Measurements from ENCODE around the gene RSPH1.

RSPH1 gene

DNA sequence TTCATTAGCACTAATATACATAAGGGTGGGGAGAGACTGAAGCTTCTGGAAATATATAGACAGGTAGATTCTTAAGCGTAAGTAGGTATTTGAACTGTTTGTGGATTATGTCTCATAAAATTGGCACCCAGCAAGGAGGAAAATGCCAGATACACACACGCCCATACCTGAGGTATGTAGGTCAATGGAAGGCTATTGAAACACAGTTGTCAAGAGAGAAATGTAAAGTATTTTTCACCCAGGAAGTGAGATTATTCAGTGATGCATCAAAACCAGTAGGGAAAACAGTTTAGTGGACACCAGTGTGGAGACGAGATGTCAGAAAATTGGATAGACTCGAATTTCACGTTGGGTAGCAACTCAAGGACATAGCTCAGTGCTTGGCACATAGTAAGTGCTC is 4.7 kb upstream of the RSPH1 start:
- no peak overlapping the region for H3K9ac ChIP-seq (ENCODE audit: insufficient read length, low read depth)
- H3K4me1 ChIP-seq (ENCODE audit: insufficient read depth, insufficient read length): peaks cover 4% of the 10 kb centered on the region
- no peaks in the 10 kb centered on the region for H3K9me3 ChIP-seq (ENCODE audit: insufficient read depth, low read length)
- peaks cover 31% of the 10 kb centered on the region for H3K27me3 ChIP-seq (ENCODE audit: insufficient read depth, insufficient read length)
- H3K36me3 ChIP-seq (ENCODE audit: insufficient read depth, insufficient read length, low read length): no peaks in the 10 kb centered on the region
- TF ChIP-seq YY1 (IDR thresholded peaks at IDR 0.05; ENCODE audit: insufficient read depth, insufficient read length) (no peak), ZNF274 (IDR thresholded peaks at IDR 0.05; ENCODE audit: low read depth, low read length) (no peak), SUZ12 (IDR thresholded peaks at IDR 0.05; ENCODE audit: extremely low read depth, insufficient read depth, insufficient read length) (no peak)
- no peak overlapping the region for H3K4me3 ChIP-seq (ENCODE audit: insufficient read length, low read depth)
- DNase-seq (ENCODE audit: low read depth, low spot score): no peak

DNA sequence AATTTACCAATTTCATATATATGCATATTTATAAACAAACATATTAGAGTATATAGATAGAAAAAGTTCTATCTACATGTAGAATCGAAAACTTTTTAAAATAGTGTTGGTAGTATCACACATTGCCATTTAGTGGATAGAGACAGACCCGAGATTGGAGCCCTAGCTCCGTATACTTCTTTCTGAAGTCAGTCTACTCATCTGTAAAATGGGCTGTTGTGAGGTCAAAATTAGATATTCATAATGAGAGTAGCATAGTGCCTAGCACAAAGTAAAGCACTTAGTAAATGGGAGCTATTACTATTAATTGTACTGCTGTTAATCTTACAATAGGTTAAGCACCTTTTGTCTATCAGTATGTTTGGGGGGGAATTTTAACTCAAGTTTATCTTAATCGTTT is 4.2 kb upstream of the RSPH1 start:
- no peaks in the 10 kb centered on the region for H3K9me3 ChIP-seq (ENCODE audit: insufficient read depth, low read length)
- H3K36me3 ChIP-seq (ENCODE audit: insufficient read depth, insufficient read length, low read length): no peaks in the 10 kb centered on the region
- peaks cover 5% of the 10 kb centered on the region for H3K4me1 ChIP-seq (ENCODE audit: insufficient read depth, insufficient read length)
- DNase-seq (ENCODE audit: low read depth, low spot score): no peak
- no peak overlapping the region for H3K9ac ChIP-seq (ENCODE audit: insufficient read length, low read depth)
- H3K27me3 ChIP-seq (ENCODE audit: insufficient read depth, insufficient read length): peaks cover 36% of the 10 kb centered on the region
- TF ChIP-seq SUZ12 (IDR thresholded peaks at IDR 0.05; ENCODE audit: extremely low read depth, insufficient read depth, insufficient read length): no peak
- TF ChIP-seq ZNF274 (IDR thresholded peaks at IDR 0.05; ENCODE audit: low read depth, low read length): no peak
- no peak for TF ChIP-seq YY1 (IDR thresholded peaks at IDR 0.05; ENCODE audit: insufficient read depth, insufficient read length)
- no peak overlapping the region for H3K4me3 ChIP-seq (ENCODE audit: insufficient read length, low read depth)

DNA sequence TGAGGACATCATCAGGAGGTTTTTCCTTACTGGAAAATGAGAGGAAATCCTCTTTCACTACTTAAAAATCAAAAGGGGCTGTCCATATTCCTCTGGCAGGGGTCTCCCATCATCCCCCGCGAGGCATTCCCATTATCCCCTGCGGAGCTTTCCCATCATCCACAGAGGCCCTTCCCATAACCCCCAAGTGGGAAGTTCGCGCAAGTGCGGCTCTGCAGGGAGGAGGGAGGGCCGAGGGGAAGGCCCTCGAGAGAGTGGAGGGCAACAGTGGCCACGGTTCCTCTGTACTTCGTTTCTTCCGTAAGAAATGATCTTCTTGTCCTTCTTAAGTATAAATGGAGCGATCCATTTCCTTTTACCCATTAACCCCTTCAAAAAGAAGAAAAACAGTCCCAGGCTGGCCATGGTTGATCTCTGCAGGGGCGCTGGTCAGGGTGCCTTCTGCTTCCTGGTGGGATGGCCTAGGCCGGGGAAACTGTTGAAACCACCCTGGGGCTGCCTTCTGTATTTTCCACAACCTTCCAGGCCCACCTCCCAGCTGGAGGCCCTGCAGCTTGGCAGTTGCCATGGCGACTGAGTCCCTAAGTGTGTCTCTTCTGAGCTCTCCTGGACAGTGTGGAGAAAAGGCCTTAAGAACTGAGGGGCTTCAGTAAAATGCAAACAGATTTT is 3.6 kb upstream of the RSPH1 start:
- Histone ChIP-seq H3K4me1 (ENCODE audit: insufficient read depth, insufficient read length) (peaks cover 5% of the 10 kb centered on the region), H3K36me3 (ENCODE audit: insufficient read depth, insufficient read length, low read length) (no peaks in the 10 kb centered on the region), H3K4me3 (ENCODE audit: insufficient read length, low read depth) (no peak overlapping the region), H3K9ac (ENCODE audit: insufficient read length, low read depth) (no peak overlapping the region), H3K9me3 (ENCODE audit: insufficient read depth, low read length) (no peaks in the 10 kb centered on the region), H3K27me3 (ENCODE audit: insufficient read depth, insufficient read length) (peaks cover 41% of the 10 kb centered on the region)
- DNase-seq (ENCODE audit: low read depth, low spot score): no peak
- TF ChIP-seq ZNF274 (IDR thresholded peaks at IDR 0.05; ENCODE audit: low read depth, low read length): no peak
- no peak for TF ChIP-seq YY1 (IDR thresholded peaks at IDR 0.05; ENCODE audit: insufficient read depth, insufficient read length)
- no peak for TF ChIP-seq SUZ12 (IDR thresholded peaks at IDR 0.05; ENCODE audit: extremely low read depth, insufficient read depth, insufficient read length)

DNA sequence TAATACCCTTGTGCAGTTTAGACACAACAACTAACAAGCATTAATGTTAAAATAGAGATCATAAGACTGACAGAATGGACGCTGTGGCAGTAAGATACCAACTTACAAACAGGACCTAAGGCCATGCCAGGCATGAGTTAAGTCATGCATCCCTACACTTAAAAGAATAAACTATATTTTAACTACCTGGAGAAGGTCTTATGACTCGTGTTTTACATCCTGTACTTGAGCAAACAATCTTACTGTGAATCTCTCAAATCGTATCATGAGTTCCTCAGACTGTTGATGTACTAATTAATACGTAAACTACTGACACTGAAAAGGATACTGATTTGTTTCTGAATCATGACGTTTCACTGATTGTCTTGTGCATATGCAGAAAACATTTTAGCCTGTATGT is 2.0 kb upstream of the RSPH1 start:
- Histone ChIP-seq H3K4me3 (ENCODE audit: insufficient read length, low read depth) (no peak overlapping the region), H3K27me3 (ENCODE audit: insufficient read depth, insufficient read length) (peaks cover 45% of the 10 kb centered on the region), H3K9ac (ENCODE audit: insufficient read length, low read depth) (no peak overlapping the region), H3K9me3 (ENCODE audit: insufficient read depth, low read length) (no peaks in the 10 kb centered on the region), H3K4me1 (ENCODE audit: insufficient read depth, insufficient read length) (peaks cover 5% of the 10 kb centered on the region), H3K36me3 (ENCODE audit: insufficient read depth, insufficient read length, low read length) (no peaks in the 10 kb centered on the region)
- no peak for DNase-seq (ENCODE audit: low read depth, low spot score)
- no peak for TF ChIP-seq YY1 (IDR thresholded peaks at IDR 0.05; ENCODE audit: insufficient read depth, insufficient read length)
- TF ChIP-seq SUZ12 (IDR thresholded peaks at IDR 0.05; ENCODE audit: extremely low read depth, insufficient read depth, insufficient read length): no peak
- TF ChIP-seq ZNF274 (IDR thresholded peaks at IDR 0.05; ENCODE audit: low read depth, low read length): no peak

DNA sequence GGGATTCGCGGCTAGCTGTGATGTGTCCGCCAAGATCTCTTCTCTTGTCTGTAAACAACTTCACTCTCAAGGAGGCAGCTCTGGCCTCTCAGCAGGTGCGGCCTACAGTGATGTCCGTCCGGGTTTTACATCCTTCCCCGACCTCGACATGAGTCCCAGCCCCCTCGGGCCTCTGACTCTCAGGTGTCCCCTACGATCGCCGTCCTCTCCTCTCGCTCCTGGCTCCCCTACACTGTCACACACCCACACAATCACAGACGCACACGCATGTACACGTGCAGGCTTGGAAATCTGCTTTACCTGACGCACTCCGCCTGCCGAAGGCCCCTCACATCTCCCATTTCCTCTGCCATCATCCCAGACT is 797 bp upstream of the RSPH1 start:
- H3K4me1 ChIP-seq (ENCODE audit: insufficient read depth, insufficient read length): peaks cover 5% of the 10 kb centered on the region
- H3K9ac ChIP-seq (ENCODE audit: insufficient read length, low read depth): peak overlapping the region; percentile 77
- H3K9me3 ChIP-seq (ENCODE audit: insufficient read depth, low read length): no peaks in the 10 kb centered on the region
- peak overlapping the region; percentile 81 for H3K4me3 ChIP-seq (ENCODE audit: insufficient read length, low read depth)
- TF ChIP-seq ZNF274 (IDR thresholded peaks at IDR 0.05; ENCODE audit: low read depth, low read length) (no peak), YY1 (IDR thresholded peaks at IDR 0.05; ENCODE audit: insufficient read depth, insufficient read length) (no peak), SUZ12 (IDR thresholded peaks at IDR 0.05; ENCODE audit: extremely low read depth, insufficient read depth, insufficient read length) (no peak)
- DNase-seq (ENCODE audit: low read depth, low spot score): no peak
- no peaks in the 10 kb centered on the region for H3K36me3 ChIP-seq (ENCODE audit: insufficient read depth, insufficient read length, low read length)
- H3K27me3 ChIP-seq (ENCODE audit: insufficient read depth, insufficient read length): peaks cover 45% of the 10 kb centered on the region

DNA sequence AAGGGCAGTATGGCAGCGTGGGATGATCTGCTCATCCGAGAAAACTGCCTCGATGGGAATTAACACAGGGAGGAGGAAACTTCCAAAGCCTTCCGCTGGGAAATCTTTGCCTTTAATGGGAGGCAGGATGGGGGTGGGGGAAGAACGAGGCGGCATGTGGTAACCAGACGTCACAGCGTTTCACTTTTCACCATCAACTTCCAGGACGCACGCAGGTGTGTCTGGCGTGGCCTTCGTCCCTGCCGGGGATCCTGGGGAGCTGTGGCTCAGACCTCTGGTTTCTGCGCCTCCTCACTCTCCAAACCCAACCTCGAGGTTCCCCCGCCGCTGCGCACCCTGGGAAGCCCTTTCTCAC is 282 bp downstream of the RSPH1 start:
- peak overlapping the region; percentile 61 for H3K9ac ChIP-seq (ENCODE audit: insufficient read length, low read depth)
- no peak for TF ChIP-seq YY1 (IDR thresholded peaks at IDR 0.05; ENCODE audit: insufficient read depth, insufficient read length)
- TF ChIP-seq SUZ12 (IDR thresholded peaks at IDR 0.05; ENCODE audit: extremely low read depth, insufficient read depth, insufficient read length): peak; percentile 49
- no peak for TF ChIP-seq ZNF274 (IDR thresholded peaks at IDR 0.05; ENCODE audit: low read depth, low read length)
- peaks cover 5% of the 10 kb centered on the region for H3K4me1 ChIP-seq (ENCODE audit: insufficient read depth, insufficient read length)
- H3K27me3 ChIP-seq (ENCODE audit: insufficient read depth, insufficient read length): peaks cover 45% of the 10 kb centered on the region
- no peaks in the 10 kb centered on the region for H3K9me3 ChIP-seq (ENCODE audit: insufficient read depth, low read length)
- no peaks in the 10 kb centered on the region for H3K36me3 ChIP-seq (ENCODE audit: insufficient read depth, insufficient read length, low read length)
- H3K4me3 ChIP-seq (ENCODE audit: insufficient read length, low read depth): peak overlapping the region; percentile 54
- DNase-seq (ENCODE audit: low read depth, low spot score): no peak

DNA sequence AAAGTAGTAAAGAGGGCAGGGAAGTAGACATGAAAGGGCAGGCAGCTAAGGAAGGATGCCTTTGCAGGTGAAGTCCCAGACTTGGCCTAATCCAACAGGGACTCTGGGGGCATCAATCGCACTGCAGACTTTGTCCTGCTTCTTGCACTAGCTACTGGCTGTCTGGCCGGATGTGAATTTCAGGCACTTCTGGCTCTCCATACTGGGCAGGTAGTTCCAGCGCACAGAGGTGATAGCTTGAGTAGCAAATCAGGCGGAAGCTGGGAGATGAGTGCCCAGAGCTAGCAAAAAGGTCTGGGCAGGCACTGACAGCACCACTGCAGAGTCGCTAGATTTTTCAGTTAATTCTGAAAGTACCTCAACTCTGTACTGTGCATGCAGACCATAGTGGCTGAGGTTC is 997 bp downstream of the RSPH1 start:
- no peak for TF ChIP-seq SUZ12 (IDR thresholded peaks at IDR 0.05; ENCODE audit: extremely low read depth, insufficient read depth, insufficient read length)
- Histone ChIP-seq H3K27me3 (ENCODE audit: insufficient read depth, insufficient read length) (peaks cover 45% of the 10 kb centered on the region), H3K4me1 (ENCODE audit: insufficient read depth, insufficient read length) (peaks cover 5% of the 10 kb centered on the region), H3K4me3 (ENCODE audit: insufficient read length, low read depth) (no peak overlapping the region), H3K9me3 (ENCODE audit: insufficient read depth, low read length) (no peaks in the 10 kb centered on the region), H3K36me3 (ENCODE audit: insufficient read depth, insufficient read length, low read length) (no peaks in the 10 kb centered on the region), H3K9ac (ENCODE audit: insufficient read length, low read depth) (no peak overlapping the region)
- no peak for DNase-seq (ENCODE audit: low read depth, low spot score)

All from NT2/D1 (cell line).